NT2/D1 (cell line): Measurements from ENCODE around the gene MYBPC1.
"Not testable (repeated sequence)": the region's sequence is repeated elsewhere in the genome, so short reads cannot be mapped to it uniquely, and the experiment has no call there.

ENCODE experiments used
- DNase-seq: peaks from one replicate; pipeline ENCODE4 v3.0.0-alpha.2; 2011; ENCODE audit warnings: low read depth, low spot score
- H3K27me3 ChIP-seq: 2 replicates; pipeline ENCODE4 v1.6.0; 2011; ENCODE audit warnings: mild to moderate bottlenecking; ENCODE audit not compliant: insufficient read length, insufficient read depth
- H3K36me3 ChIP-seq: 2 replicates; pipeline ENCODE4 v1.6.1; 2011; ENCODE audit warnings: mild to moderate bottlenecking, low read length, mixed read lengths; ENCODE audit not compliant: insufficient read depth, insufficient read length
- H3K4me1 ChIP-seq: 2 replicates; pipeline ENCODE4 v1.5.1; 2011; ENCODE audit not compliant: insufficient read depth, insufficient read length
- H3K4me3 ChIP-seq: 2 replicates; pipeline ENCODE4 v1.5.1; 2011; ENCODE audit warnings: low read depth; ENCODE audit not compliant: insufficient read length
- H3K9ac ChIP-seq: 2 replicates; pipeline ENCODE4 v1.6.0; 2011; ENCODE audit warnings: low read depth; ENCODE audit not compliant: insufficient read length
- H3K9me3 ChIP-seq: 2 replicates; pipeline ENCODE4 v1.5.1; 2011; ENCODE audit warnings: mild to moderate bottlenecking, low read length; ENCODE audit not compliant: insufficient read depth
- SUZ12 ChIP-seq: IDR thresholded peaks from 2 replicates; pipeline ENCODE4 v1.6.1; 2011; ENCODE audit not compliant: insufficient read length, insufficient read depth; ENCODE audit errors: extremely low read depth
- YY1 ChIP-seq: IDR thresholded peaks from 2 replicates; pipeline ENCODE4 v1.6.1; 2011; ENCODE audit not compliant: insufficient read length, insufficient read depth
- ZNF274 ChIP-seq: IDR thresholded peaks from 2 replicates; pipeline ENCODE4 v1.6.1; 2011; ENCODE audit warnings: mild to moderate bottlenecking, low read depth, low read length

The MYBPC1 gene

DNA sequence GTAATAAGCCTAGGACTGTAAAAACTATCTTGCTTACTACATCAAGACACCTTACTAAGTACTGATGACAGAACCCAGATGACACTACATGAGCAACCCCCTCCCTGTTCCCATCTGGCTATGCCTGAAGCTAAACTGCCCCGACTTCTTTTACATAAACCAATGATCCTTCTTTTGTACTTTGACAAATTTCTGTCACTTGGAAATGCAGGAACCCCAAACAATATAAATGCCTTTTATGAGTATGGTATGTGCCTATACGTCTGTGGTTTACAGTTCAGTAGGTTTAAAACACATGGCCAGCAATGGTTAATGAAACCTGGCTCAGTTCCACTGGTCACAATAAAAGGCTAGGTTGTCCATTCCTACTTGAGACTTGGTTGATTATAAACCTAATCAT, 138.4 kb downstream of the MYBPC1 start:
- Histone ChIP-seq H3K4me1 (no peaks in the 10 kb centered on the region), H3K9ac (no peak overlapping the region), H3K36me3 (peaks cover 5% of the 10 kb centered on the region), H3K4me3 (no peak overlapping the region), H3K27me3 (no peaks in the 10 kb centered on the region), H3K9me3 (no peaks in the 10 kb centered on the region)
- TF ChIP-seq YY1 (no peak), ZNF274 (no peak), SUZ12 (no peak)
- DNase-seq: no peak

DNA sequence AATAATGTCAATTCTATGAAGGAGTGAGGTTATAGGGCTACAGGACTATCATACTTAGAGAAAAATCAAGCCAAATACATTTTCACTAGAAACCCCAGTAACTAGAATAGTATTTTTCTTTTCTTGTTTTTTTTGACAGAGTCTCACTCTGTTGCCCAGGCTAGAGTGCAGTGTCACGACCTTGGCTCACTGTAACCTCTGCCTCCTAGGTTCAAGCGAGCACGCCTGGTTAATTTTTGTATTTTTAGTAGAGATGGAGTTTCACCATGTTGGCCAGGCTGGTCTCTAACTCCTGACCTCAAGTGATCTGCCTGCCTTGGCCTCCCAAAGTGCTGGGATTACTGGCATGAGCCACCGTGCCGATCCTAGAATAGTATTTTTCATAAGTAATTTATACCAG, 139.7 kb downstream of the MYBPC1 start:
- not testable (repeated sequence) for H3K9ac ChIP-seq, H3K36me3 ChIP-seq, DNase-seq, H3K27me3 ChIP-seq, H3K9me3 ChIP-seq, H3K4me1 ChIP-seq, H3K4me3 ChIP-seq
